CD8-positive, alpha-beta memory T cell (primary cell): ENCODE measurements around the gene CEP41. TPM values are rescaled to one million over a fixed set of nuclear protein-coding genes. Genes with fewer than 3 reads are reported as not detected.
"Not testable (repeated sequence)": the region's sequence is repeated elsewhere in the genome, so short reads cannot be mapped to it uniquely, and the experiment has no call there.

Experiments
- CTCF ChIA-PET: fragments of 350-600 bp; sonication (Branson Sonifier 250); formaldehyde crosslinking; loops from one replicate; lab custom pipeline; 2021; ENCODE audit warnings: antibody characterized with exemption; lab: Charles Lee
- POLR2A ChIA-PET: fragments of 350-600 bp; sonication (Branson Sonifier 250); formaldehyde crosslinking; loops from one replicate; lab custom pipeline; 2021; ENCODE audit warnings: antibody characterized with exemption; lab: Charles Lee
- DNase-seq, 5 donors: peaks; one replicate each; pipeline versions ENCODE4 v3.0.0 to v3.0.0-alpha.2; 2020 to 2022; ENCODE audit warnings: mixed read lengths in 1 of 5
- H3K27ac ChIP-seq: one replicate; pipeline ENCODE4 v1.7.0; 2013; ENCODE audit warnings: low read depth, mild to moderate bottlenecking, low read length, moderate library complexity
- H3K27me3 ChIP-seq: 2 replicates; pipeline ENCODE4 v1.7.0; 2013; ENCODE audit warnings: low read length, mild to moderate bottlenecking; ENCODE audit not compliant: insufficient read depth, poor library complexity, severe bottlenecking
- H3K36me3 ChIP-seq: 2 replicates; pipeline ENCODE4 v1.7.0; 2013; ENCODE audit warnings: mild to moderate bottlenecking, low read length, moderate library complexity; ENCODE audit not compliant: insufficient read depth
- H3K4me1 ChIP-seq: 2 replicates; pipeline ENCODE4 v1.7.0; 2013; ENCODE audit warnings: mild to moderate bottlenecking, low read length, moderate library complexity; ENCODE audit not compliant: insufficient read depth
- H3K4me3 ChIP-seq: 2 replicates; pipeline ENCODE4 v1.7.0; 2013; ENCODE audit warnings: mild to moderate bottlenecking, low read length
- H3K9me3 ChIP-seq: 2 replicates; pipeline ENCODE4 v1.7.0; 2013; ENCODE audit warnings: mild to moderate bottlenecking, low read length
- H3K27ac Mint-ChIP-seq, 8 donors: one replicate each; pipeline ENCODE4 v1.8.0; 2020 to 2021; ENCODE audit warnings: mixed read lengths in 8 of 8, mild to moderate bottlenecking in 6 of 8, inconsistent platforms in 3 of 8, moderate library complexity in 3 of 8
- H3K27me3 Mint-ChIP-seq, 2 donors: one replicate each; pipeline ENCODE4 v1.8.0; 2020 to 2021; ENCODE audit warnings: mixed read lengths in 2 of 2, mild to moderate bottlenecking in 1 of 2, moderate library complexity in 1 of 2
- H3K36me3 Mint-ChIP-seq, 3 donors: one replicate each; pipeline ENCODE4 v1.8.0; 2020 to 2021; ENCODE audit warnings: mixed read lengths in 3 of 3, inconsistent platforms in 1 of 3, mild to moderate bottlenecking in 1 of 3
- H3K4me1 Mint-ChIP-seq, 3 donors: one replicate each; pipeline ENCODE4 v1.8.0; 2020 to 2021; ENCODE audit warnings: mixed read lengths in 3 of 3, inconsistent platforms in 1 of 3, mild to moderate bottlenecking in 1 of 3
- H3K4me3 Mint-ChIP-seq, 7 donors: one replicate each; pipeline ENCODE4 v1.8.0; 2020 to 2021; ENCODE audit warnings: mixed read lengths in 7 of 7, mild to moderate bottlenecking in 6 of 7, moderate library complexity in 4 of 7, inconsistent platforms in 2 of 7
- H3K9me3 Mint-ChIP-seq, 5 donors: one replicate each; pipeline ENCODE4 v1.8.0; 2020 to 2022; ENCODE audit warnings: mixed read lengths in 5 of 5, mild to moderate bottlenecking in 3 of 5, moderate library complexity in 2 of 5, inconsistent platforms in 1 of 5
- polyA plus RNA-seq: library from polyadenylated mRNA; unstranded; fragments of 300-500 nt; fragmentation: Illumina TruSeq; gene quantifications from one replicate; pipeline ENCODE4 v1.2.3, GENCODE V29; 2021
- total RNA-seq, 2 experiments: library from RNA; stranded (reverse); gene quantifications; one replicate each; pipeline ENCODE4 v1.2.3, GENCODE V29; 2021

The CEP41 gene
- total and polyA plus RNA-seq, 3 experiments from 2014 or later = 16.6 to 23.6 (median 18.8) TPM

- H3K27me3 ChIP-seq, H3K27ac Mint-ChIP-seq, DNase-seq, H3K4me1 ChIP-seq, H3K4me3 Mint-ChIP-seq, CTCF ChIA-PET, H3K36me3 ChIP-seq, H3K27ac ChIP-seq, H3K4me3 ChIP-seq, H3K9me3 ChIP-seq, H3K4me1 Mint-ChIP-seq, POLR2A ChIA-PET: not testable (repeated sequence)
- Mint-ChIP-seq H3K36me3 (peaks cover 0 to 17% (median 1%) of the 10 kb centered on the region in 3 donors), H3K27me3 (peaks cover 7 to 12% of the 10 kb centered on the region in 2 donors), H3K9me3 (peaks cover 4 to 11% (median 5%) of the 10 kb centered on the region in 5 donors)
These were observed 10.5 kb upstream of the CEP41 start for GRCh38 chr7:130451344-130451743.

DNA sequence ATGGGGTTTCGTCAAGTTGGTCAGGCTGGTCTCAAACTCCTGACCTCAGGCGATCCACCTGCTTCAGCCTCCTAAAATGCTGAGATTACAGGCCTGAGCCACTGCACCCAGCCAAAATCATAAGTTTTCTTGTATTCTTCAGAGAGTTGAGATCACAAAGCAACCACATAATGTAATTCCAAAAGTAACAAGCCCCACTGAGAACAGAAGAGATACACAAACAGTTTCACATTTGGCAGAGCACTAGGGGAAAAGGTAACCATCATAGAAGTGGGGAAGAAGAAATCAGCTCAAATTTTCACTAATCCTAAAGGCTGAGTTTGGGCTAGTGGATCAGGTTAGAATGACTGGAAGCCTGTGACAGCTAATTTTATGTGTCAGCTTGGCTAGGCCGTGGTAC is 5.4 kb upstream of the CEP41 start:
- Mint-ChIP-seq H3K27ac (peak overlapping the region in 1 of 8 donors; percentile 65), H3K4me1 (peaks cover 2 to 6% (median 4%) of the 10 kb centered on the region in 3 donors), H3K36me3 (peaks cover 0 to 19% (median 1%) of the 10 kb centered on the region in 3 donors)

DNA sequence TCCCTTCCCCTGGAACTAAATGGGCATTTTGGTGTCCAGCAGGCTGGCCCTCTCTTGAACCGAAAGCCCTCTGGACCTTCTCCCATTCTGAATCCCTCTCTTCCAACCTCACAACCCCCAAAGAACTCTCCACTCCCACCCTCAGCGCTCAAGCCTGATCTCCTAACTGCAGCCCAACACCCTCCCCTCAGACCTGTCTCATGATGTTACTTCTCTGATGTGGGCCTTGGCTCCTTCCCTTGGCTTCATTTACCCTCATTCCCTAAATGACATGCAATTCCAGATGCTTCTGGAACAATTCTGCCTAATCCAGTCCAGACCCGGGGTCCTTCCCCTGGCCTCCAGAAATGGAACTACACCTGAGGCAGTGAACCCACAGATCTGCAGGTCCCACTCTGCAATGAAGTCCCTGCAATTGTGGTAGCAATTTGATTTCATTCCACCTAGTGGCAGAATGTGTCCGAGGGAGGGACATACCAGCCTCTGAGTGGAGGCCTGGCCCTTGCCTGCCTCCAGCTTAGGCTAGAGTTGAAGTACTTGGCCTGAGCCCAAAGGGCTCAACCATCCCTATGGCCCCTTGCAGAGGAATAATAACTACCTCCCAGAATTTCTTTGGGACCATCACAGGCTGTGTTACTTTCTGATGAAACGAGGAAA is 4.1 kb upstream of the CEP41 start:
- Mint-ChIP-seq H3K36me3 (peaks cover 1 to 19% (median 5%) of the 10 kb centered on the region in 3 donors), H3K4me3 (peak overlapping the region in 1 of 7 donors; percentile 18), H3K4me1 (peaks cover 8 to 18% (median 16%) of the 10 kb centered on the region in 3 donors), H3K9me3 (peaks cover 4 to 11% (median 5%) of the 10 kb centered on the region in 5 donors), H3K27ac (no peak overlapping the region), H3K27me3 (peaks cover 10 to 17% of the 10 kb centered on the region in 2 donors)
- ChIA-PET CTCF (no interaction called here), POLR2A (no interaction called here)
- no peaks in the 10 kb centered on the region for H3K9me3 ChIP-seq
- no peak for DNase-seq
- H3K27me3 ChIP-seq = no peaks in the 10 kb centered on the region
- H3K4me1 ChIP-seq = peaks cover 12% of the 10 kb centered on the region
- H3K36me3 ChIP-seq = no peaks in the 10 kb centered on the region
- no peak overlapping the region for H3K4me3 ChIP-seq
- H3K27ac ChIP-seq = no peak overlapping the region

More for the DNA sequence above, 5.4 kb upstream of the CEP41 start:
- H3K27ac ChIP-seq = no peak overlapping the region
- no peaks in the 10 kb centered on the region for H3K36me3 ChIP-seq
- Mint-ChIP-seq H3K4me3 (no peak overlapping the region), H3K27me3 (peaks cover 8 to 17% of the 10 kb centered on the region in 2 donors), H3K9me3 (peaks cover 4 to 11% (median 5%) of the 10 kb centered on the region in 5 donors)
- H3K27me3 ChIP-seq = no peaks in the 10 kb centered on the region
- peaks cover 7% of the 10 kb centered on the region for H3K4me1 ChIP-seq
- no peak overlapping the region for H3K4me3 ChIP-seq
- H3K9me3 ChIP-seq = no peaks in the 10 kb centered on the region
- CTCF ChIA-PET = no interaction called here
- POLR2A ChIA-PET = no interaction called here
- no peak for DNase-seq

GRCh38 chr7:130444234-130444633 is 3.4 kb upstream of the CEP41 start:
- ChIA-PET POLR2A (no interaction called here), CTCF (no interaction called here)
- Mint-ChIP-seq H3K9me3 (peaks cover 4 to 11% (median 5%) of the 10 kb centered on the region in 5 donors), H3K4me1 (peaks cover 9 to 24% (median 22%) of the 10 kb centered on the region in 3 donors), H3K36me3 (peaks cover 1 to 19% (median 5%) of the 10 kb centered on the region in 3 donors), H3K27me3 (peaks cover 10 to 17% of the 10 kb centered on the region in 2 donors), H3K4me3 (peak overlapping the region in 1 of 7 donors; percentile 18), H3K27ac (no peak overlapping the region)
- H3K4me3 ChIP-seq = no peak overlapping the region
- H3K27ac ChIP-seq = no peak overlapping the region
- no peaks in the 10 kb centered on the region for H3K27me3 ChIP-seq
- no peaks in the 10 kb centered on the region for H3K36me3 ChIP-seq
- H3K9me3 ChIP-seq = no peaks in the 10 kb centered on the region
- peaks cover 12% of the 10 kb centered on the region for H3K4me1 ChIP-seq
- DNase-seq = no peak

- POLR2A ChIA-PET = interaction anchor here (0.6 kb wide), 1 partner anchor 249 kb away, joined by 3 read pairs; no protein-coding TSS in a partner anchor
- H3K4me3 Mint-ChIP-seq = peak overlapping the region in 1 of 7 donors; percentile 96
- Histone ChIP-seq H3K4me3 (no peak overlapping the region), H3K27me3 (no peaks in the 10 kb centered on the region), H3K4me1 (peaks cover 12% of the 10 kb centered on the region), H3K27ac (no peak overlapping the region), H3K36me3 (no peaks in the 10 kb centered on the region), H3K9me3 (no peaks in the 10 kb centered on the region)
- peaks cover 0 to 5% (median under 1%) of the 10 kb centered on the region in 5 donors for H3K9me3 Mint-ChIP-seq
- peaks cover 4 to 8% of the 10 kb centered on the region in 2 donors for H3K27me3 Mint-ChIP-seq
- H3K4me1 Mint-ChIP-seq = peaks cover 9 to 31% (median 25%) of the 10 kb centered on the region in 3 donors
- CTCF ChIA-PET = no interaction called here
- peaks cover 0 to 11% (median 5%) of the 10 kb centered on the region in 3 donors for H3K36me3 Mint-ChIP-seq
- DNase-seq = no peak
- no peak overlapping the region for H3K27ac Mint-ChIP-seq
These were observed 1.8 kb upstream of the CEP41 start for GRCh38 chr7:130442601-130443000.

DNA sequence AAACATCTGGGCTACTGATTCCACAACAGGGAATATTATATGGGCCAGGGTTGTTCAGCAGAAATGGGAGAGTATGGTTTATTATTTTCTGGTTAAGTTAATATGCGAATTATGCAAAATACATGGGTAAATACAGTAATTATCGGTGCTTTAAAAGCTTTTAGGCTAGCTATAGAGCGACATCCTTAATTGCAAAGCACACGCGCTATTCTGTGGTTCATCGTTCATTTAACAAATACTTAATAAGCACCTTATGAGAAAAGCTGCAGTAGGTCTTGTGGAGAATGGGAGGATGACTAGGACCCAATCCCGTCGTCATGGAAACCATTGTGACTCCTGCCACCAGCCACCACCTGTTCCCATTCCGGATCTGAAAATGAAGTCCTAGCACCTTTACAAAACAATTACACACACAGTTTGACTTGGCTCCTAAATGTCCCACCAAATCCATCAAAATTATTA is 623 bp upstream of the CEP41 start:
- no peaks in the 10 kb centered on the region for H3K36me3 ChIP-seq
- no peaks in the 10 kb centered on the region for H3K9me3 ChIP-seq
- H3K4me1 Mint-ChIP-seq = peaks cover 9 to 31% (median 25%) of the 10 kb centered on the region in 3 donors
- CTCF ChIA-PET = no interaction called here
- peaks cover 0 to 5% (median 3%) of the 10 kb centered on the region in 3 donors for H3K36me3 Mint-ChIP-seq
- no peaks in the 10 kb centered on the region for H3K27me3 ChIP-seq
- H3K27ac Mint-ChIP-seq = peak overlapping the region in 3 of 8 donors; percentile 21 to 80 (median 63)
- H3K9me3 Mint-ChIP-seq = no peaks in the 10 kb centered on the region
- DNase-seq = no peak
- peaks cover 4 to 5% of the 10 kb centered on the region in 2 donors for H3K27me3 Mint-ChIP-seq
- peaks cover 12% of the 10 kb centered on the region for H3K4me1 ChIP-seq
- H3K27ac ChIP-seq = no peak overlapping the region
- POLR2A ChIA-PET = interaction anchor here (0.6 kb wide), 1 partner anchor 216 kb away, joined by 3 read pairs; no protein-coding TSS in a partner anchor
- H3K4me3 Mint-ChIP-seq = peak overlapping the region; percentile 96 to 100 (median 99)
- peak overlapping the region; percentile 87 for H3K4me3 ChIP-seq

DNA sequence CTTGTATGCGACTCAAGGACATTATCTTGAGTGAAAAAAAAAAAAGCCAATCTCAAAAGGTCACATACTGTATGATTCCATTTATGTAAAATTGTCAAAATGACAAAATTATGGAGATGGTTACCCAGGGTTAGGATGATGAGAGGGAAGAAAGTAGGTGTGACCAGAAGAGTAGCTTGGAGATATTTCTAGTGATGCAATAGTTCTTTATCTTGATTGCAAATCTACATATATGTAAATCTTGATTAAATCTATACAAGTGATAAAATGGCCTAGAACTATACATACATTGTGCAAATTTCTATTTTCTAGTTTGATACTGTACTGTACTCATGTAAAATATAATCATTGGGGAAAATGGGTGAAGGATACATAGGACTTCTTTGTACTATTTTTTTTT is 4.6 kb downstream of the CEP41 start:
- POLR2A ChIA-PET = no interaction called here

DNA sequence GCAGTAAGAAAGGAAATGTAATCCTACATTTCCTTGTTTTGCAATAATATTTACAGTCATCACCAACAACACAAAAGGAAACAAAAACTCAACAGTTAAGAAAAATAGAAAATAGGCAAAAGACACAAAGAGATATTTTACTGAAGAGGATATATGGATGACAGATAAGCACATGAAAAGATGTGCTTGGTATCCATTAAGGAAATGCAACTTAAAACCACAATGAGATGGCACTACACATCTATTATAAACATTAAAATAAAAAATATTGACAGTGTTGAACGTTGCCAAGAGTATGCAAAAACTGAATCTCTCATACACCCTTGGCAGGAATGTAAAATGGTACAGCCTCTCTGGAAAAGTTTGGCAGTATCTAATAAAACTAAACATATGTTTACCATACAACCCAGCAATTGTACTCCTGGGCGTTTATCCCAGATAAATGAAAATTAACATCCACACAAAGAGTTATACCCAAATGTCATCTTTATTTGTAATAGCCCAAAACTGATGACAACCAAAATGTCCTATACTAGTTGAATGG is 5.4 kb downstream of the CEP41 start:
- no peak overlapping the region for H3K4me3 Mint-ChIP-seq
- Histone ChIP-seq H3K4me3 (no peak overlapping the region), H3K27me3 (no peaks in the 10 kb centered on the region), H3K9me3 (no peaks in the 10 kb centered on the region), H3K4me1 (peaks cover 31% of the 10 kb centered on the region), H3K36me3 (no peaks in the 10 kb centered on the region), H3K27ac (no peak overlapping the region)
- no peak for DNase-seq
- peaks cover 7 to 33% (median 22%) of the 10 kb centered on the region in 3 donors for H3K4me1 Mint-ChIP-seq
- no peaks in the 10 kb centered on the region for H3K27me3 Mint-ChIP-seq
- H3K27ac Mint-ChIP-seq = no peak overlapping the region
- ChIA-PET POLR2A (no interaction called here), CTCF (no interaction called here)
- no peaks in the 10 kb centered on the region for H3K9me3 Mint-ChIP-seq
- H3K36me3 Mint-ChIP-seq = peaks cover 0 to under 1% (median 0%) of the 10 kb centered on the region in 3 donors

More for the DNA sequence above, 4.6 kb downstream of the CEP41 start:
- no peaks in the 10 kb centered on the region for H3K9me3 Mint-ChIP-seq
- Histone ChIP-seq H3K36me3 (no peaks in the 10 kb centered on the region), H3K4me1 (peaks cover 33% of the 10 kb centered on the region), H3K27me3 (no peaks in the 10 kb centered on the region), H3K27ac (no peak overlapping the region), H3K9me3 (no peaks in the 10 kb centered on the region), H3K4me3 (no peak overlapping the region)
- H3K4me1 Mint-ChIP-seq = peaks cover 12 to 42% (median 30%) of the 10 kb centered on the region in 3 donors
- peaks cover 0 to 5% (median 0%) of the 10 kb centered on the region in 3 donors for H3K36me3 Mint-ChIP-seq
- peaks cover 0 to 2% of the 10 kb centered on the region in 2 donors for H3K27me3 Mint-ChIP-seq
- no peak for DNase-seq
- peak overlapping the region in 1 of 7 donors; percentile 26 for H3K4me3 Mint-ChIP-seq
- no peak overlapping the region for H3K27ac Mint-ChIP-seq
- CTCF ChIA-PET = no interaction called here
